Embryonic facial prominence (tissue), 1 donor: ENCODE results near the gene ZNF74.
"Not testable (repeated sequence)": the region's sequence is repeated elsewhere in the genome, so short reads cannot be mapped to it uniquely, and the experiment has no call there.

ENCODE experiments used
- DNase-seq: peaks from one replicate; pipeline ENCODE4 v3.0.0-alpha.2; 2016; ENCODE audit errors: extremely low spot score

Gene ZNF74

DNA sequence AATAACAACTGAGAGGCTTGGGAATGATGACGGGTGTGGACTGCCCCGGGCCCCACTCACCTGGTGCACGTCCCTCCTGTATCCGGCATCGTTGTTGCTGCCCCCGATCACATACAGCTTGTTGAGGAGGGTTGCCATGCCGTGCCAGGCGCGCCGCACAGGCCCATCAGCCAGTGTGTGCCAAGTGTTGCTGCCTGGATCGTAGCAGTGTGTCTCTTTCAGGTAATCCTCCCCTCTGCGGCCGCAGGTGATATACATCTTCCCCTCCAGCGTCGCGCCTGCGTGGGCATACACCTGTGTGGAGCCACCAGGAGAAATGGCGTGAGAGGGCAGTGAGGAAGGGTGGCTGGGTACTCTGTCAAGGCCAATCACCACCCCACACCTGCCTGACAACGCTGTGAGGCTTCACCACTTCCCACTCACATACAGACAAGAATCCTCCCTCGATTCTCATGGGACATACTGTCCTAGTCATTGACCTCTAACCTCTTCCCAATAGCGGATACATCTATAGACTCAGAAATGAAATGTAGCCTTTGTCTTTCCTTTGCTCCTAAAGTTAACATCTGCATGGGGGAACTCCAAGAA, 52.5 kb downstream of the ZNF74 start:
- DNase-seq = no peak

DNA sequence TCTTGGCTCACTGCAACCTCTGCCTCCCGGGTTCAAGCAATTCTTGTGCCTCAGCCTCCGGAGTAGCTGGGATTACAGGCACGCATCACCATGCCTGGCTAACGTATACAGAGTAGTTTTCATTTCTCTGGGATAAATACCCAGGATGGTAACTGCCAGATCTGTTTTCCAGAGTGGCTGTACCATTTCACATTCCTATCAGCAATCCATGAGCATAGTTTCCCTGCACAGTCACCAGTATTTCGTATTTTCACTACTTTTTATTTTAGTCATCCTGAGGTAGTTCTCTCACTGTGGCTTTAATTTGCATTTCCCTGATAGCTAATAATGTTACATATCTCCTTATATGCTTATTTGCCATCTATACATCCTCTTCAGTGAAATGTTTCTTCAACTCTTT, 54.7 kb downstream of the ZNF74 start:
- DNase-seq = no peak

DNA sequence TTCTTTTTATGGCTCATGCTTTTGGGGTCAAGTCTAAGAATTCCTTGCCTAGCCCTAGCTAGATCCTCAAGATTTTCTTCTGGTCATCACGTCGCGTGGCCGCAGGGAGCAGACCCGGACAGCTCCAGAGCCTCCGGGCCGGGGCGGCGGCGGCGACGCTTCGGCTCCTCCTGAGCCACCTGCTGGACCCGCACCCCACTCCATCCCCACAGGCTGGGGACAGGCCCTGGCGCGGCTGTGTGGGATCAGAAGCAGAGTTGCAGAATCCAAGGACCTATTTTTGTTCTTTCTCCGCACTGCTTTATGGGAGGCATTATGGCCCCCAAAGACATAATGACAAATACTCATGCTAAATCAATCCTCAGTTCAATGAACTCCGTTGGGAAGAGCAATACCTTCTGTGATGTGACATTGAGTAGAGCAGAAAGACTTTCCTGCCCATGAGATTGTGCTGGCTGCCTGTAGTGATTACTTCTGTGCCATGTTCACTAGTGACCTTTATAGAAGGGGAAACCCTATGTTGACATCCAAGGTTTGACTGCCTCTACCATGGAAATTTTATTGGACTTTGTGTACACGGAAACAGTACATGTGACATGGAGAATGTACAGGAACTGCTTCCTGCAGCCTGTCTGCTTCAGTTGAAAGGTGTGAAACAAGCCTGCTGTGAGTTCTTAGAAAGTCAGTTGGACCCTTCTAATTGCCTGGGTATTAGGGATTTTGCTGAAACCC, 56.0 kb downstream of the ZNF74 start:
- no peak for DNase-seq

DNA sequence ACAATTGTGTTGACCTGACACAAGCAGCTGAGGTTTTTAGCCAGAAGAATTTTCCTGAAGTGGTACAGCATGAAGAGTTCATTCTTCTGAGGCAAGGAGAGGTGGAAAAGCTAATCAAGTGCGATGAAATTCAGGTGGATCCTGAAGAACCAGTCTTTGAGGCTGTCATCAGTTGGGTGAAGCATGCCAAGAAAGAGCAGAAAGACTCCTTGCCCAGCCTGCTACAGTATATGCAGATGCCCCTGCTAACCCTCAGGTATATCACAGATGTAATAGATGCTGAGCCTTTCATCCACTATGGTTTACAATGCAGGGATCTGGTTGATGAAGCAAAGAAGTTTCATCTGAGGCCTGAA, 56.6 kb downstream of the ZNF74 start:
- no peak for DNase-seq

DNA sequence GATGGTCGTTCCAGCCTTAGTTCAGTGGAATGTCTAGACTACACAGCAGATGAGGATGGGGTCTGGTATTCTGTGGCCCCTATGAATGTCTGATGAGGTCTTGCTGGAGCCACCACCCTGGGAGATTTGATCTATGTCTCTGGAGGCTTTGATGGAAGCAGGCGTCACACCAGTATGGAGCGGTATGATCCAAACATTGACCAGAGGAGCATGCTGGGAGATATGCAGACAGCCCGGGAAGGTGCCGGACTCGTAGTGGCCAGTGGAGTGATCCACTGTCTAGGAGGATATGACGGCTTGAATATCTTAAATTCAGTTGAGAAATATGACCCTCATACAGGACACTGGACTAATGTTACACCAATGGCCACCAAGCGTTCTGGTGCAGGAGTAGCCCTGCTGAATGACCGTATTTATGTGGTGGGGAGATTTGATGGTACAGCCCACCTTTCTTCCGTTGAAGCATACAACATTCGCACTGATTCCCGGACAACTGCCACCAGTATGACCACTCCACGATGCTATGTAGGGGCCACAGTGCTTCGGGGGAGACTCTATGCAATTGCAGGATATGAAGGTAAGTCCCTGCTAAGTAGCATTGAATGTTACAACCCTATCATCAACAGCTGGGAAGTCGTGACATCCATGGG, 57.3 kb downstream of the ZNF74 start:
- DNase-seq = not testable (repeated sequence)

DNA sequence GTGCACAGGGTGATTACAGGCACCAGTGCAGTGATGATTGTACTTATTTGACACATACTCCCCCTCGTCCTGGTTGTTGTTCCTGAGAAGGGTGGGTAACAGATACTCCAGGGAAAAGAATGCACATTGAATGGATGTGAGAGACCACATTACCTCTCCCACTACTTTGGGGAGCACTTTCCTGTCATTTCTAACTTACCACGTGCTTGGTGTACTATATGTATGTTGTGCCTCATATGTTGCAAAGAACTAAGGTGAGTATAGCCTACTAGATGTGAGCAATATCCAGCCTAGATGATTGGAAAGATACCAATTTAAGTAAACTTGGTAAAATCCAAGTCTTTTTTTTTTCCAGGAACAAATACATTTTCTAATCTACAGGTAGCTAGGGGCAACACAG, 58.0 kb downstream of the ZNF74 start:
- no peak for DNase-seq

DNA sequence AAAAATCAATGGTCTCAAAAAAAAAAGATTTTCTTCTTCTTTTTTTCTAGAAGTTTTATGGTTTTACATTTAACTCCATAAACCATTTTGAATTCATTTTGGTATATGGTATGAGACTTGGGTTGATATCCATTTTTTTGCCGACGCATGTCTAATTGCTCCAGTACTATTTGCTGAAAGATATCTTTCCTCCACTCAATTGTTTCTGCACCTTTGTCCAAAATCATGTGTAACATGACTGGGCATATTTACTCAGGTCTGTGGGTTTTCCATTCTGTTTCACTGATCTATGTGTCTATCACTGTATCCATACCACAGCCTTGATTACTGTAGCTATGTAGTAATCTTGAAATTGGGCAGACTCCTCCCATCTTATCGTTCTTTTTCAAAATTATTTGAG, 59.3 kb downstream of the ZNF74 start:
- no peak for DNase-seq

DNA sequence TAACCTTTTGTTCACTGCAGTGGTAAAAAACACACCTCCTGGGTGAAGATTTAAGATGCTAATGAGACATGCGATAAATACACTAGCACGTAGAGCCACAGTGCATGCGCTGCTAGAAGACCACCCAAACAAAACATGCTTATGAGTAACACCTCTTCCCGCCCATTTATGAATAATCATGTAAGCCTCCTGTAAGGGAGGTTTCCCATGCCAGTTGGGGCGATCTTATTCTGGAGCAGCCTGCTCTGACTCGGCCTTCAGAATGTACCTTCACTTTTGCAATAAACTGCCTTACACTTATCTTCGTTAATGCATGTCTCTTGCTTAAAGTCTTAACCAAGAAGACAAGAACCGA, 61.7 kb downstream of the ZNF74 start:
- no peak for DNase-seq

DNA sequence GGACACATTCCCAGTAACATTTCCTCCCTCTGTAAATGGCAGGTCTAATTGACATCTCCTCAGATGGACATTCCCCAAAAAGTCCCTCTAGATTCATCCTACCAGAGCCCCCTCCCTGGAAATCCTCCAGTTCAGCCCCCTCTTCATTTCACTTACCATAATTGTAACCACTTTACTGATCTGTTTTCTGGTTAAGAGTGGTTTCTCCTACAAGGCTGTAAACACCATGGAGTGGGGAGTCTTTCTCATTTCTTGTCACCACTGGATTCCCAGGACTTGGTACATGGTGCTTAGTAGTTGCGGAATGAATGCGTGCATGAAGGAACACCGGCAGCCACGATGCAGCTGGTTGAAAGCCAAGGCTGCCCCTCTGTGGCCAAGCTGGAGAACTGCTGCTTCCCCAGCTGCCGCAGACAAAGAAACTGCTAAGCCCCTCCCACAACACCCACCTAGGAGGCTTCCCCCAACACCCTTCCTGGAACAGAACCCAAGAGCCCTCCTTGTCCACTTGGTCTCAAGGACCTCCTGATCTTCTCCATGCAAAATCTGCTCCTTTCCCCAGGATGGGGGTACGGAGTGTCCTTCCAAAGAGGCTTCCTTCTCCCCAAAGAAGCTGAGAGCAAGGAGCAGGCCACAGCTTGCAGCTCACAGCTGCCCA, 62.2 kb downstream of the ZNF74 start:
- peak; percentile 66 for DNase-seq

DNA sequence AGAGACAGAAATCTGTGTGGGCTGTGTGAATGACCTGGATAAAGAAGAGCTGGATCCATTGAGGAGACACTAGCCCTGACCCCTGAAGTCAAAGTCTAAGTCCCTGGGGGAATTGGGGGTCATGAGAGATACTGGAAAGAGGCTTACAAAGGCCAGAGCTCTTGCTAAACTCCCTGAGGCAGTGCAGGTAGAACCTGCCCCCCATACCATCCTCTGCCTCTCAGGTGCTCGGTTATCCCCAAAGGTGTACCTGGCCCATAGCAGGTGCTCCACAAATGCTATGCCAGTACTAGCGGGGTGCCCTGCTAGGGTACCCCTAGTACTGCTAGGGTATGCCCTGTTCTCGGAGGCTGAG, 62.7 kb downstream of the ZNF74 start:
- no peak for DNase-seq

DNA sequence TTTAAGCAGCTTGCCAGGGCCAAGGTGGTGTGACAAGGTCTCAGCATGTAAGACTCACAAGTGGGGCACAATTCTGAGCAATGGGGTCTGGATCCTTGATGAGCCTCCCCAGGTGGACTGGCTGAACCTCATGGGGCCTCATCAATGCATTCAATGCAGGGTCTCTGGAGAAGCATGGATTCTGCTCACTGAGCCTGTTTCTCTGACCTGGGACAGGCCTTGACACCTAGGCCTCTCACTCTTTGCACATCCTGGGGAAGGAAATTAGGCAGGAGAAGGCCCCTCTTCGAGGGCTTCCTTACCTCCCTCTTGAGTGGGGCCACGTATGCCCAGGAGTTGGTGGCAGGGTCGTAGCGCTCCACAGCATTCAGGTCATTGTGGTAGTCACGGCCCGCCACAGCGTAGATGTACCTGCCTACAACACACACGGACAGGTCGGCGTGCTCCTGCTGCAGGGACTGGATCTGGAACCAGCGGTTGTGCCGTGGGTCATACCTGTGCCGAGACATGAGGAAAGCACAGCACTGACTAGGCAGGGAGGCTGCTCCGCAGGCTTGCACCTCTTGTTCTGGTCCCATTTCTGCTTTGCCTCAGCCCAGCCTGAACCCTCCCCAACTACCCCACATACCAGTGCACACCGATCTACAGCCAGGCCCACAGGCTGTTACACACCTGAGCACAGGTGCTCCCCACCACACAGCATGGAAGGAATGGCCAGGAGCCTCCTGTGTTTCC, 63.7 kb downstream of the ZNF74 start:
- DNase-seq = no peak
